ENCODE results near the gene TESK1. TPM values are rescaled to one million over a fixed set of nuclear protein-coding genes. Genes with fewer than 3 reads are reported as not detected.

TESK1 gene
- polyA plus RNA-seq, 3 donors: 2.9 to 38.3 (median 2.9) TPM

DNA sequence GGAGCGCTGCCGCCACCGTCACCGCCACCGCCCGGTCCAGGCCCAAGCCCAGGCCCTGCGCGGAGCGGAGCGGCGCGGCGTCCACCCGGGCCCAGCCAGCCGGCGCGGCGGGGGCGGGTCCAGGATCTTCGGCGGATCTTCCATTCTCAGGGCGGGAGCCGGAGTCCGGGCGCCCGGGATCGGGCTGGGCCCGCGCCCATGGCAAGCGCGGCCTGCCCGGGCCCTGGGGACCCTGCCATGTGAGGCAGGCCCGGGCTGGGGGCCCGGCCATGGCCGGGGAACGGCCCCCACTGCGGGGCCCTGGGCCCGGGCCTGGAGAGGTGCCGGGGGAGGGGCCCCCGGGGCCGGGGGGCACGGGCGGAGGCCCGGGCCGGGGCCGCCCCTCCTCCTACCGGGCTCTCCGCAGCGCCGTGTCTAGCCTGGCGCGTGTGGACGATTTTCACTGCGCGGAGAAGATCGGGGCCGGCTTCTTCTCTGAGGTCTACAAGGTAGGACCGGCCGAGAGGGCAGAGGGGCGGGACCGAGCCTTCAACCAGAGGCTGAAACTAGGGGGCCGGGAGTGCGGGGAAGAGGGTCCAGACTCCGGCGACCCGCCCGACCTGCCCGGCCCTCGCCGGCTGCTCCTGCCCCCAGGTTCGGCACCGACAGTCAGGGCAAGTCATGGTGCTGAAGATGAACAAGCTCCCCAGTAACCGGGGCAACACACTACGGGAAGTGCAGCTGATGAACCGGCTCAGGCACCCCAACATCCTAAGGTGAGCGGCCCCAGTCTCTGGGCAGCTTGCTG lies 482 bp downstream of the TESK1 start:
- no peaks in the 10 kb centered on the region for H3K9me3 Mint-ChIP-seq
- no peak for TF ChIP-seq CTCF (IDR thresholded peaks at IDR 0.05)
- under 1% methylated on average over 72 of the region's 76 CpGs for WGBS (ENCODE audit: insufficient coverage)
- Histone ChIP-seq H3K4me2 (replicated peaks; ENCODE audit: extremely low read depth, low read length, poor library complexity, severe bottlenecking) (peak overlapping the region; percentile 94), H4K20me1 (ENCODE audit: insufficient read depth, low read length) (peaks cover 13% of the 10 kb centered on the region), H3K79me2 (ENCODE audit: insufficient read depth, low read length) (peaks cover 12% of the 10 kb centered on the region), H3K27ac (ENCODE audit: low read depth in 1 of 2, low read length in 2 of 2) (peak overlapping the region in 1 of 2 donors; percentile 23), H3K4me1 (ENCODE audit: control insufficient read depth in 1 of 2, insufficient read depth in 2 of 2, low read length in 2 of 2) (peaks cover 27 to 35% of the 10 kb centered on the region in 2 donors), H3K4me3 (replicated peaks in 1 of 3; ENCODE audit: low read depth in 2 of 3, low read length in 3 of 3) (peak overlapping the region; percentile 56 to 98 (median 60)), H3K9ac (ENCODE audit: insufficient read depth, low read length, poor library complexity, severe bottlenecking) (peak overlapping the region; percentile 69), H2AFZ (ENCODE audit: insufficient read depth, low read depth, low read length, poor library complexity, severe bottlenecking) (peak overlapping the region; percentile 62), H3K36me3 (replicated peaks in 1 of 2; ENCODE audit: control insufficient read depth in 1 of 2, insufficient read depth in 2 of 2, low read length in 2 of 2) (peaks cover 28% of the 10 kb centered on the region in 2 donors), H3K9me3 (replicated peaks in 1 of 2; ENCODE audit: control insufficient read depth in 1 of 2, insufficient read depth in 1 of 2, low read length in 2 of 2) (no peaks in the 10 kb centered on the region), H3K27me3 (ENCODE audit: control insufficient read depth in 2 of 2, insufficient read depth in 2 of 2, low read length in 2 of 2) (no peaks in the 10 kb centered on the region)
- H3K27ac Mint-ChIP-seq: peak overlapping the region in 3 of 7 donors; percentile 21 to 48 (median 25)
- H3K4me1 Mint-ChIP-seq: peaks cover 29% of the 10 kb centered on the region
- DNase-seq: peak in 1 of 3 donors; percentile 36
- H3K4me3 Mint-ChIP-seq: peak overlapping the region; percentile 73 to 83
- intact Hi-C loops (cut with micrococcal nuclease): loop anchor here (2.0 to 10.0 kb wide), 6 partner anchors 52 to 209 kb away; partner anchors contain the start of genes CCDC107 (in 1 of the 2), CREB3 (in 1 of the 2), GBA2 (in 1 of the 2) and HINT2 (in 1 of the 2)
- peaks cover 25 to 29% of the 10 kb centered on the region in 2 donors for H3K36me3 Mint-ChIP-seq
- peaks cover 0 to 2% (median 0%) of the 10 kb centered on the region in 3 donors for H3K27me3 Mint-ChIP-seq (ENCODE audit: low read depth in 3 of 3)

GRCh38 chr9:35606138-35606504 lies 1.1 kb downstream of the TESK1 start:
- Mint-ChIP-seq H3K27me3 (ENCODE audit: low read depth in 3 of 3) (peaks cover 0 to 2% (median 0%) of the 10 kb centered on the region in 3 donors), H3K36me3 (peaks cover 25 to 29% of the 10 kb centered on the region in 2 donors), H3K4me1 (peaks cover 31% of the 10 kb centered on the region), H3K9me3 (no peaks in the 10 kb centered on the region), H3K4me3 (peak overlapping the region; percentile 73 to 83), H3K27ac (peak overlapping the region in 2 of 7 donors; percentile 21 to 57)
- Histone ChIP-seq H3K4me1 (ENCODE audit: control insufficient read depth in 1 of 2, insufficient read depth in 2 of 2, low read length in 2 of 2) (peaks cover 27 to 35% of the 10 kb centered on the region in 2 donors), H3K9me3 (replicated peaks in 1 of 2; ENCODE audit: control insufficient read depth in 1 of 2, insufficient read depth in 1 of 2, low read length in 2 of 2) (no peaks in the 10 kb centered on the region), H3K36me3 (replicated peaks in 1 of 2; ENCODE audit: control insufficient read depth in 1 of 2, insufficient read depth in 2 of 2, low read length in 2 of 2) (peaks cover 28% of the 10 kb centered on the region in 2 donors), H3K27me3 (ENCODE audit: control insufficient read depth in 2 of 2, insufficient read depth in 2 of 2, low read length in 2 of 2) (no peaks in the 10 kb centered on the region), H2AFZ (ENCODE audit: insufficient read depth, low read depth, low read length, poor library complexity, severe bottlenecking) (peak overlapping the region; percentile 62), H3K79me2 (ENCODE audit: insufficient read depth, low read length) (peaks cover 12% of the 10 kb centered on the region), H3K4me2 (replicated peaks; ENCODE audit: extremely low read depth, low read length, poor library complexity, severe bottlenecking) (peak overlapping the region; percentile 94), H3K27ac (ENCODE audit: low read depth in 1 of 2, low read length in 2 of 2) (peak overlapping the region in 1 of 2 donors; percentile 23), H4K20me1 (ENCODE audit: insufficient read depth, low read length) (peaks cover 13% of the 10 kb centered on the region), H3K9ac (ENCODE audit: insufficient read depth, low read length, poor library complexity, severe bottlenecking) (peak overlapping the region; percentile 69), H3K4me3 (replicated peaks in 1 of 3; ENCODE audit: low read depth in 2 of 3, low read length in 3 of 3) (peak overlapping the region; percentile 56 to 98 (median 60))
- intact Hi-C loops (cut with micrococcal nuclease): loop anchor here (5.0 to 10.0 kb wide), 5 partner anchors 51 to 209 kb away; partner anchors contain the start of genes CCDC107 (in 1 of the 2), CREB3 (in 1 of the 2), GBA2 (in 1 of the 2) and HINT2 (in 1 of the 2)
- TF ChIP-seq CTCF (IDR thresholded peaks at IDR 0.05): no peak
- no peak for DNase-seq
- WGBS (ENCODE audit: insufficient coverage): no CpG with 5 or more reads among the region's 5 CpGs
